Esophagus (tissue), 2 donors: Measurements from ENCODE around the gene PSMD2. TPM values are rescaled to one million over a fixed set of nuclear protein-coding genes. Genes with fewer than 3 reads are reported as not detected.

ENCODE experiments used
- H3K27ac ChIP-seq, 2 donors: one replicate each; pipeline ENCODE4 v1.5.1; 2013; ENCODE audit warnings: low read depth in 2 of 2, mild to moderate bottlenecking in 2 of 2, inconsistent platforms in 1 of 2, low read length in 1 of 2, moderate library complexity in 1 of 2
- H3K27me3 ChIP-seq, 2 donors: one replicate each; pipeline ENCODE4 v1.6.1; 2013; ENCODE audit warnings: low read length in 2 of 2, control low read depth in 1 of 2, mild to moderate bottlenecking in 1 of 2; ENCODE audit not compliant: insufficient read depth in 2 of 2, control insufficient read depth in 1 of 2
- H3K36me3 ChIP-seq, 2 donors: one replicate each; pipeline ENCODE4 v1.6.1; 2013; ENCODE audit warnings: low read length in 1 of 2; ENCODE audit not compliant: control insufficient read depth in 2 of 2, insufficient read depth in 2 of 2
- H3K4me1 ChIP-seq, 2 donors: one replicate each; pipeline ENCODE4 v1.6.1; 2013; ENCODE audit warnings: low read length in 1 of 2; ENCODE audit not compliant: control insufficient read depth in 2 of 2, insufficient read depth in 2 of 2
- H3K4me3 ChIP-seq, 2 donors: one replicate each; pipeline ENCODE4 v1.5.1; 2013; ENCODE audit warnings: low read length in 2 of 2, mild to moderate bottlenecking in 2 of 2, low read depth in 1 of 2, moderate library complexity in 1 of 2
- H3K9me3 ChIP-seq, 2 donors: one replicate each; pipeline ENCODE4 v1.6.1; 2013; ENCODE audit warnings: mild to moderate bottlenecking in 2 of 2, low read depth in 1 of 2, low read length in 1 of 2, moderate library complexity in 1 of 2; ENCODE audit not compliant: control insufficient read depth in 2 of 2, insufficient read depth in 1 of 2
- WGBS, 2 donors: extraction: QIAGEN DNeasy Blood & Tissue Kit; methylation state at CpG; one replicate each; pipeline ENCODE4 v1.1.7; 2013; 5-methylcytosine and 5-hydroxymethylcytosine counted together
- polyA plus RNA-seq, 2 donors: library from polyadenylated mRNA; stranded (reverse); fragments of 200-250 nt; gene quantifications; one replicate each; pipeline ENCODE4 v1.2.3, GENCODE V29; 2013
- donor health status: healthy with polysubstance abuse.
- donor health status: Bipolar disorder and iron deficiency.

The PSMD2 gene
- polyA plus RNA-seq, 2 donors, result 50.1 to 156 TPM

GRCh38 chr3:184344579-184345316 is 45.7 kb downstream of the PSMD2 start:
- WGBS, 2 donors, result 81 to 84% methylated on average over 24 of the region's 24 CpGs
- no peak overlapping the region for H3K27ac ChIP-seq
- H3K36me3 ChIP-seq, result peaks cover 0 to 18% of the 10 kb centered on the region in 2 donors
- H3K4me1 ChIP-seq, result peaks cover 0 to 17% of the 10 kb centered on the region in 2 donors
- peaks cover 0 to 2% of the 10 kb centered on the region in 2 donors for H3K9me3 ChIP-seq
- no peak overlapping the region for H3K4me3 ChIP-seq
- no peaks in the 10 kb centered on the region for H3K27me3 ChIP-seq

- Histone ChIP-seq H3K9me3 (peaks cover 0 to 2% of the 10 kb centered on the region in 2 donors), H3K27ac (peak overlapping the region in 1 of 2 donors; percentile 70), H3K4me1 (peaks cover 0 to 17% of the 10 kb centered on the region in 2 donors), H3K4me3 (no peak overlapping the region), H3K36me3 (peaks cover 0 to 18% of the 10 kb centered on the region in 2 donors), H3K27me3 (no peaks in the 10 kb centered on the region)
- 51 to 52% methylated on average over 14 of the region's 14 CpGs for WGBS, 2 donors
Measured at GRCh38 chr3:184345317-184346144, 46.5 kb downstream of the PSMD2 start.

- peak overlapping the region in 1 of 2 donors; percentile 8 for H3K27ac ChIP-seq
- H3K4me1 ChIP-seq, result peaks cover 2 to 16% of the 10 kb centered on the region in 2 donors
- 92 to 93% methylated on average over 20 of the region's 20 CpGs for WGBS, 2 donors
Measured at GRCh38 chr3:184346480-184347190, 47.6 kb downstream of the PSMD2 start.

GRCh38 chr3:184347321-184348056 is 48.4 kb downstream of the PSMD2 start:
- Histone ChIP-seq H3K27ac (no peak overlapping the region), H3K27me3 (no peaks in the 10 kb centered on the region), H3K9me3 (peaks cover 0 to 2% of the 10 kb centered on the region in 2 donors), H3K4me1 (peaks cover 2 to 13% of the 10 kb centered on the region in 2 donors), H3K4me3 (no peak overlapping the region), H3K36me3 (peaks cover 0 to 12% of the 10 kb centered on the region in 2 donors)
- 72 to 77% methylated on average over 12 of the region's 12 CpGs for WGBS, 2 donors

More at GRCh38 chr3:184346480-184347190, 47.6 kb downstream of the PSMD2 start:
- no peak overlapping the region for H3K4me3 ChIP-seq
- no peaks in the 10 kb centered on the region for H3K27me3 ChIP-seq
- H3K36me3 ChIP-seq, result peaks cover 0 to 17% of the 10 kb centered on the region in 2 donors
- H3K9me3 ChIP-seq, result peaks cover 0 to 2% of the 10 kb centered on the region in 2 donors

GRCh38 chr3:184348057-184348382 is 49.0 kb downstream of the PSMD2 start:
- peaks cover 0 to 8% of the 10 kb centered on the region in 2 donors for H3K36me3 ChIP-seq

GRCh38 chr3:184349563-184350470 is 50.8 kb downstream of the PSMD2 start:
- H3K27ac ChIP-seq, result no peak overlapping the region
- H3K36me3 ChIP-seq, result peaks cover 0 to 5% of the 10 kb centered on the region in 2 donors
- H3K4me3 ChIP-seq, result no peak overlapping the region
- peaks cover 2 to 12% of the 10 kb centered on the region in 2 donors for H3K4me1 ChIP-seq
- no peaks in the 10 kb centered on the region for H3K27me3 ChIP-seq
- 87 to 89% methylated on average over 10 of the region's 10 CpGs for WGBS, 2 donors
- no peaks in the 10 kb centered on the region for H3K9me3 ChIP-seq

More at GRCh38 chr3:184348057-184348382, 49.0 kb downstream of the PSMD2 start:
- Histone ChIP-seq H3K4me3 (no peak overlapping the region), H3K9me3 (peaks cover 0 to 1% of the 10 kb centered on the region in 2 donors), H3K4me1 (peaks cover 2 to 12% of the 10 kb centered on the region in 2 donors), H3K27me3 (no peaks in the 10 kb centered on the region), H3K27ac (no peak overlapping the region)
- 79 to 80% methylated on average over 4 of the region's 4 CpGs for WGBS, 2 donors

- 95 to 97% methylated on average over 6 of the region's 6 CpGs for WGBS, 2 donors
- Histone ChIP-seq H3K9me3 (no peaks in the 10 kb centered on the region), H3K4me1 (peaks cover 2 to 10% of the 10 kb centered on the region in 2 donors), H3K4me3 (no peak overlapping the region), H3K27ac (no peak overlapping the region), H3K27me3 (no peaks in the 10 kb centered on the region), H3K36me3 (peaks cover 0 to 5% of the 10 kb centered on the region in 2 donors)
Measured at GRCh38 chr3:184350618-184351017, 51.6 kb downstream of the PSMD2 start.

- H3K9me3 ChIP-seq, result no peaks in the 10 kb centered on the region
- no peak overlapping the region for H3K4me3 ChIP-seq
- H3K4me1 ChIP-seq, result peaks cover 2 to 7% of the 10 kb centered on the region in 2 donors
- no peaks in the 10 kb centered on the region for H3K27me3 ChIP-seq
- peaks cover 0 to 5% of the 10 kb centered on the region in 2 donors for H3K36me3 ChIP-seq
- WGBS, 2 donors, result 46 to 48% methylated on average over 9 of the region's 9 CpGs
- no peak overlapping the region for H3K27ac ChIP-seq
Measured at GRCh38 chr3:184351511-184352148, 52.6 kb downstream of the PSMD2 start.
